OCI-LY7 (cell line): Measurements from ENCODE around the gene PLSCR1. TPM values are rescaled to one million over a fixed set of nuclear protein-coding genes. Genes with fewer than 3 reads are reported as not detected.

Experiments used
- BruUV-seq: library from RNA; stranded (reverse); fragments of 400-500 nt; replicated peaks from 2 replicates; lab custom pipeline; 2021; lab: Mats Ljungman, UMichigan
- CTCF ChIA-PET: fragments of 300-600 bp; sonication (Branson Sonifier 250); formaldehyde crosslinking; loops from one replicate; lab custom pipeline; 2022; ENCODE audit warnings: antibody characterized with exemption; ENCODE audit not compliant: unreplicated experiment; lab: Charles Lee
- POLR2A ChIA-PET: fragments of 300-600 bp; sonication (Branson Sonifier 250); formaldehyde crosslinking; loops from one replicate; lab custom pipeline; 2022; ENCODE audit warnings: antibody characterized with exemption; lab: Charles Lee
- DNase-seq: peaks from one replicate; pipeline ENCODE4 v3.0.0-alpha.2; 2015; ENCODE audit warnings: low spot score
- H2AFZ ChIP-seq: fragments of 200-600 bp; sonication (generic), shearing (Covaris generic); 2 replicates; pipeline ENCODE4 v1.6.1; 2014; ENCODE audit warnings: mild to moderate bottlenecking, antibody characterized with exemption, low read length, moderate library complexity
- H3K27ac ChIP-seq: fragments of 200-600 bp; sonication (generic); 2 replicates; pipeline ENCODE4 v1.5.1; 2014; ENCODE audit warnings: mixed run types, low read depth, mild to moderate bottlenecking, moderate library complexity, low read length, inconsistent platforms; ENCODE audit not compliant: poor library complexity, severe bottlenecking
- H3K36me3 ChIP-seq: fragments of 200-600 bp; sonication (generic); 2 replicates; pipeline ENCODE4 v1.6.1; 2014; ENCODE audit warnings: mild to moderate bottlenecking, antibody characterized with exemption, low read length, moderate library complexity, mixed read lengths; ENCODE audit not compliant: insufficient read depth
- H3K4me1 ChIP-seq: fragments of 200-600 bp; sonication (generic); 2 replicates; pipeline ENCODE4 v1.5.1; 2014; ENCODE audit warnings: mild to moderate bottlenecking, low read length; ENCODE audit not compliant: insufficient read depth, poor library complexity, severe bottlenecking
- H3K4me2 ChIP-seq: fragments of 200-600 bp; sonication (generic); 2 replicates; pipeline ENCODE4 v1.6.1; 2014; ENCODE audit warnings: mild to moderate bottlenecking, low read length
- H3K4me3 ChIP-seq: fragments of 200-600 bp; sonication (generic); 2 replicates; pipeline ENCODE4 v1.5.1; 2014; ENCODE audit warnings: mild to moderate bottlenecking, low read depth, low read length; ENCODE audit not compliant: poor library complexity, severe bottlenecking
- H3K79me2 ChIP-seq: fragments of 200-600 bp; sonication (generic); 2 replicates; pipeline ENCODE4 v1.6.1; 2016; ENCODE audit warnings: low read depth, mild to moderate bottlenecking, low read length, moderate library complexity, mixed read lengths; ENCODE audit not compliant: insufficient read depth
- H3K9me2 ChIP-seq: fragments of 200-600 bp; sonication (generic); 2 replicates; pipeline ENCODE4 v1.6.1; 2016; ENCODE audit warnings: mild to moderate bottlenecking, low read length, mixed read lengths; ENCODE audit not compliant: insufficient read depth
- H3K9me3 ChIP-seq: fragments of 200-600 bp; sonication (generic); 2 replicates; pipeline ENCODE4 v1.6.1; 2014; ENCODE audit warnings: mild to moderate bottlenecking, mixed run types, low read length, mixed read lengths
- H4K20me1 ChIP-seq: fragments of 200-600 bp; sonication (generic); 2 replicates; pipeline ENCODE4 v1.6.1; 2014; ENCODE audit warnings: mild to moderate bottlenecking, antibody characterized with exemption, low read length, moderate library complexity, mixed read lengths; ENCODE audit not compliant: insufficient read depth
- CTCF ChIP-seq: fragments of 200-600 bp; sonication (generic); conservative IDR thresholded peaks from 2 replicates; pipeline ENCODE4 v1.5.1; 2014; ENCODE audit warnings: mild to moderate bottlenecking, antibody characterized with exemption, low read length, moderate library complexity, mixed read lengths
- EZH2phosphoT487 ChIP-seq: fragments of 200-600 bp; sonication (generic); IDR thresholded peaks from 2 replicates; pipeline ENCODE4 v1.6.1; 2018; ENCODE audit warnings: low read depth, borderline replicate concordance, mild to moderate bottlenecking, mixed run types, antibody characterized with exemption, low read length, moderate library complexity, mixed read lengths
- intact Hi-C: fragments of 100-400 bp; cut with micrococcal nuclease; formaldehyde crosslinking; loops from one replicate; pipeline ENCODE4 v1.10.0; 2022; ENCODE audit not compliant: unreplicated experiment
- total RNA-seq, 2 experiments: library from RNA; depleted of rRNA in 1 of 2; stranded (reverse); fragments of >200 nt in 1 of 2; shearing (Covaris generic) in 1 of 2; gene quantifications; 2 replicates each; pipeline ENCODE4 v1.2.3, GENCODE V29; 2014 to 2022

PLSCR1 gene
- total RNA-seq, 2 experiments from 2014 or later: 1.8 to 13.4 TPM

- no TSS peak for BruUV-seq
- CTCF ChIA-PET: no interaction called here
Measured at GRCh38 chr3:146547235-146547835, 2.9 kb upstream of the PLSCR1 start.

GRCh38 chr3:146546366-146546965, 2.1 kb upstream of the PLSCR1 start:
- peaks cover 7% of the 10 kb centered on the region; the same call in 1 of the 2 replicates for H4K20me1 ChIP-seq

More at GRCh38 chr3:146547235-146547835, 2.9 kb upstream of the PLSCR1 start:
- no peaks in the 10 kb centered on the region for H3K4me1 ChIP-seq
- no peak overlapping the region for H3K4me3 ChIP-seq
- intact Hi-C loops: no loop called here
- no peaks in the 10 kb centered on the region for H3K9me2 ChIP-seq
- no peak overlapping the region for H3K27ac ChIP-seq
- H4K20me1 ChIP-seq: no peaks in the 10 kb centered on the region
- POLR2A ChIA-PET: no interaction called here
- H2AFZ ChIP-seq: no peak overlapping the region
- no peaks in the 10 kb centered on the region for H3K9me3 ChIP-seq
- DNase-seq: no peak
- no peaks in the 10 kb centered on the region for H3K36me3 ChIP-seq
- TF ChIP-seq EZH2phosphoT487 (no peak), CTCF (no peak)
- no peaks in the 10 kb centered on the region for H3K79me2 ChIP-seq
- no peak overlapping the region for H3K4me2 ChIP-seq

More at GRCh38 chr3:146546366-146546965, 2.1 kb upstream of the PLSCR1 start:
- CTCF ChIA-PET: no interaction called here
- no peaks in the 10 kb centered on the region for H3K9me3 ChIP-seq
- DNase-seq: no peak
- no peaks in the 10 kb centered on the region for H3K36me3 ChIP-seq
- no peak overlapping the region for H3K4me3 ChIP-seq
- BruUV-seq: no TSS peak
- no peak overlapping the region for H2AFZ ChIP-seq
- intact Hi-C loops: no loop called here
- no peak overlapping the region for H3K4me2 ChIP-seq
- H3K4me1 ChIP-seq: no peaks in the 10 kb centered on the region
- no peak overlapping the region for H3K27ac ChIP-seq
- H3K9me2 ChIP-seq: no peaks in the 10 kb centered on the region
- no peaks in the 10 kb centered on the region for H3K79me2 ChIP-seq
- POLR2A ChIA-PET: interaction anchor here (0.5 to 0.7 kb wide), 2 partner anchors 396 to 1923 kb away, joined by 3 read pairs; no protein-coding TSS in a partner anchor
- TF ChIP-seq EZH2phosphoT487 (no peak), CTCF (no peak)
